Measurements from ENCODE around the gene PDE8B.

Gene PDE8B

DNA sequence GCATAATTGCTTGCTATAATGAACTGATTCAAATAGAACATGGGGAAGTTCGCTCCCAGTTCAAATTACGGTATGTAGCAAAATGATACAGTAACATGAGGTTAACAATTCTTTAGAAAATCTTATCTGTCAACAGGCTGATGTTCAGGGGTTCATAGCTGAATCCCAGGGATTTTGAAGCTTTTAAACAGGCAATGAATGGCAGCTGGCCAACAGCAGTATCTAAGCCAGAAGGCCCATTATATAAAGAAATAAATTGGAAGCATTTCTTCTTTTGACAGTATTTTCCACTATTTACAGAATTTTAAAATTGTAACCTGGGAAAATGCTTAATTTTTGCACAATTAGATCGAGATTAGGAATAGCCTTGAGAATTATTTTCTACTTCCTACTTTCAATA, 126.8 kb downstream of the PDE8B start:
- no peak overlapping the region for H2AK5ac ChIP-seq (ENCODE audit: low read depth, low read length)
- H3K14ac ChIP-seq (ENCODE audit: low read length), result no peak overlapping the region
- H3K18ac ChIP-seq (ENCODE audit: low read length), result no peak overlapping the region
- H2AFZ ChIP-seq (ENCODE audit: low read length), result no peak overlapping the region
- no peak overlapping the region for H3K23ac ChIP-seq (ENCODE audit: low read depth, low read length, poor library complexity)
- H3K9me3 ChIP-seq (replicated peaks in 1 of 2; ENCODE audit: control insufficient read depth in 2 of 2, insufficient read depth in 1 of 2, low read depth in 1 of 2, low read length in 2 of 2), result no peaks in the 10 kb centered on the region
- H2BK15ac ChIP-seq (ENCODE audit: low read length), result no peak overlapping the region
- no CpG with 5 or more reads among the region's 3 CpGs for WGBS, 2 donors (ENCODE audit: extremely low coverage in 2 of 2, insufficient read length in 2 of 2, insufficient replicate concordance in 1 of 2)
- no peak overlapping the region for H3K4ac ChIP-seq (ENCODE audit: low read length)
- no peaks in the 10 kb centered on the region for H3K79me1 ChIP-seq (ENCODE audit: low read depth, low read length)
- peaks cover 0 to 6% (median 0%) of the 10 kb centered on the region in 3 experiments for H3K27me3 ChIP-seq (ENCODE audit: control insufficient read depth in 3 of 3, insufficient read depth in 3 of 3, low read depth in 1 of 3, low read length in 3 of 3)
- no peak overlapping the region for H4K91ac ChIP-seq (ENCODE audit: low read depth, low read length, poor library complexity)
- no peaks in the 10 kb centered on the region for H3K36me3 ChIP-seq (replicated peaks in 1 of 2; ENCODE audit: control insufficient read depth in 2 of 2, insufficient read depth in 2 of 2, low read length in 2 of 2)
- no peak overlapping the region for H2BK5ac ChIP-seq (ENCODE audit: low read length)
- no peak overlapping the region for H3K9ac ChIP-seq (ENCODE audit: low read depth, low read length, poor library complexity)
- H3K4me1 ChIP-seq (ENCODE audit: control insufficient read depth in 2 of 2, insufficient read depth in 1 of 2, low read depth in 1 of 2, low read length in 2 of 2), result peaks cover 0 to 7% of the 10 kb centered on the region in 2 donors
- no peak overlapping the region for H2BK12ac ChIP-seq (ENCODE audit: low read length)
- H2BK120ac ChIP-seq (ENCODE audit: low read depth, low read length), result no peak overlapping the region
- H3K4me3 ChIP-seq (ENCODE audit: low read length in 2 of 2), result no peak overlapping the region
- no peak for DNase-seq (ENCODE audit: low spot score)
- H4K8ac ChIP-seq (ENCODE audit: low read depth, low read length), result no peak overlapping the region
- H3K27ac ChIP-seq (replicated peaks; ENCODE audit: low read length), result no peak overlapping the region
- no peak overlapping the region for H3K4me2 ChIP-seq (ENCODE audit: insufficient read depth, low read length, poor library complexity, severe bottlenecking)

- Histone ChIP-seq H3K4me1 (ENCODE audit: control insufficient read depth in 2 of 2, insufficient read depth in 1 of 2, low read depth in 1 of 2, low read length in 2 of 2) (peaks cover 0 to 7% of the 10 kb centered on the region in 2 donors), H4K8ac (ENCODE audit: low read depth, low read length) (no peak overlapping the region), H4K91ac (ENCODE audit: low read depth, low read length, poor library complexity) (no peak overlapping the region), H2AFZ (ENCODE audit: low read length) (peak overlapping the region; percentile 15), H3K14ac (ENCODE audit: low read length) (no peak overlapping the region), H2BK120ac (ENCODE audit: low read depth, low read length) (no peak overlapping the region), H2BK12ac (ENCODE audit: low read length) (no peak overlapping the region), H3K79me1 (ENCODE audit: low read depth, low read length) (no peaks in the 10 kb centered on the region), H3K9me3 (replicated peaks in 1 of 2; ENCODE audit: control insufficient read depth in 2 of 2, insufficient read depth in 1 of 2, low read depth in 1 of 2, low read length in 2 of 2) (no peaks in the 10 kb centered on the region), H3K23ac (ENCODE audit: low read depth, low read length, poor library complexity) (no peak overlapping the region), H3K36me3 (replicated peaks in 1 of 2; ENCODE audit: control insufficient read depth in 2 of 2, insufficient read depth in 2 of 2, low read length in 2 of 2) (no peaks in the 10 kb centered on the region), H2BK15ac (ENCODE audit: low read length) (no peak overlapping the region), H3K4me2 (ENCODE audit: insufficient read depth, low read length, poor library complexity, severe bottlenecking) (no peak overlapping the region), H2AK5ac (ENCODE audit: low read depth, low read length) (no peak overlapping the region), H3K27ac (replicated peaks; ENCODE audit: low read length) (no peak overlapping the region), H3K9ac (ENCODE audit: low read depth, low read length, poor library complexity) (no peak overlapping the region), H3K4ac (ENCODE audit: low read length) (no peak overlapping the region), H3K18ac (ENCODE audit: low read length) (no peak overlapping the region), H2BK5ac (ENCODE audit: low read length) (no peak overlapping the region), H3K27me3 (ENCODE audit: control insufficient read depth in 3 of 3, insufficient read depth in 3 of 3, low read depth in 1 of 3, low read length in 3 of 3) (peaks cover 0 to 6% (median 0%) of the 10 kb centered on the region in 3 experiments), H3K4me3 (ENCODE audit: low read length in 2 of 2) (no peak overlapping the region)
- no CpG with 5 or more reads among the region's 4 CpGs for WGBS, 2 donors (ENCODE audit: extremely low coverage in 2 of 2, insufficient read length in 2 of 2, insufficient replicate concordance in 1 of 2)
- DNase-seq (ENCODE audit: low spot score), result no peak
Observed at GRCh38 chr5:77337686-77338085, 127.2 kb downstream of the PDE8B start.

DNA sequence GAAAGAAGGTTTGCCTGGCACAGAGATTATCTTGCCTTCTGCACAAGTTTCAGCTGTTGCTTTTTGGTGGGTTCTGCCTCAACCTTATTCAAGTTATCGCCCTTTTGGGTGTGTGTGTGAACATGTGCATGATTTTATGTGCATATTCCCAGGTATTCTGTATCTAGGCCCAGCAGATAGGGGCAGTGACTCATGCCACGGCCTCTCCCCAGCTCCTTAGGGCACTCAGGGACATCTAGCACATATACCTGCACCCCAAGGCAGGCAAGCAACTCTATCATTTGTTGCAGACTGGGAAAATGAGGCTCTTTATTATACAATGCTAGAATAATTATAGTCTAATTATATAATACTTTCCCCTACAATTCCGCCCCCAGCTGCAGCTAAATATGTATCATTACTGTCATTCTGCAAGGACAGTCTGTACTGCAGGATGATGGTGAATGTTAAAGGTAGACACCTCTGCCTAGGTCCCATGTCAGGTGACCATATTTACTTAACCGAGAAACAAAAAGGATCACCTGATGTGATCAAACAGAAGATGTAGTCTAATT, 128.9 kb downstream of the PDE8B start:
- no peak overlapping the region for H2BK120ac ChIP-seq (ENCODE audit: low read depth, low read length)
- H2AFZ ChIP-seq (ENCODE audit: low read length), result no peak overlapping the region
- no peak overlapping the region for H2BK15ac ChIP-seq (ENCODE audit: low read length)
- H3K4me1 ChIP-seq (ENCODE audit: control insufficient read depth in 2 of 2, insufficient read depth in 1 of 2, low read depth in 1 of 2, low read length in 2 of 2), result peaks cover 0 to 2% of the 10 kb centered on the region in 2 donors
- no peak overlapping the region for H4K91ac ChIP-seq (ENCODE audit: low read depth, low read length, poor library complexity)
- H3K79me1 ChIP-seq (ENCODE audit: low read depth, low read length), result no peaks in the 10 kb centered on the region
- H3K23ac ChIP-seq (ENCODE audit: low read depth, low read length, poor library complexity), result no peak overlapping the region
- no peak overlapping the region for H2AK5ac ChIP-seq (ENCODE audit: low read depth, low read length)
- no peak overlapping the region for H4K8ac ChIP-seq (ENCODE audit: low read depth, low read length)
- DNase-seq (ENCODE audit: low spot score), result no peak
- H3K4me2 ChIP-seq (ENCODE audit: insufficient read depth, low read length, poor library complexity, severe bottlenecking), result no peak overlapping the region
- H3K4ac ChIP-seq (ENCODE audit: low read length), result no peak overlapping the region
- H3K9me3 ChIP-seq (replicated peaks in 1 of 2; ENCODE audit: control insufficient read depth in 2 of 2, insufficient read depth in 1 of 2, low read depth in 1 of 2, low read length in 2 of 2), result no peaks in the 10 kb centered on the region
- peaks cover 0 to 6% (median 0%) of the 10 kb centered on the region in 3 experiments for H3K27me3 ChIP-seq (ENCODE audit: control insufficient read depth in 3 of 3, insufficient read depth in 3 of 3, low read depth in 1 of 3, low read length in 3 of 3)
- H3K27ac ChIP-seq (replicated peaks; ENCODE audit: low read length), result no peak overlapping the region
- peak overlapping the region; percentile 67 for H3K14ac ChIP-seq (ENCODE audit: low read length)
- H2BK12ac ChIP-seq (ENCODE audit: low read length), result no peak overlapping the region
- H3K9ac ChIP-seq (ENCODE audit: low read depth, low read length, poor library complexity), result no peak overlapping the region
- H3K36me3 ChIP-seq (replicated peaks in 1 of 2; ENCODE audit: control insufficient read depth in 2 of 2, insufficient read depth in 2 of 2, low read length in 2 of 2), result no peaks in the 10 kb centered on the region
- H2BK5ac ChIP-seq (ENCODE audit: low read length), result no peak overlapping the region
- H3K4me3 ChIP-seq (ENCODE audit: low read length in 2 of 2), result no peak overlapping the region
- H3K18ac ChIP-seq (ENCODE audit: low read length), result no peak overlapping the region
- no CpG with 5 or more reads among the region's 4 CpGs for WGBS, 2 donors (ENCODE audit: extremely low coverage in 2 of 2, insufficient read length in 2 of 2, insufficient replicate concordance in 1 of 2)

DNA sequence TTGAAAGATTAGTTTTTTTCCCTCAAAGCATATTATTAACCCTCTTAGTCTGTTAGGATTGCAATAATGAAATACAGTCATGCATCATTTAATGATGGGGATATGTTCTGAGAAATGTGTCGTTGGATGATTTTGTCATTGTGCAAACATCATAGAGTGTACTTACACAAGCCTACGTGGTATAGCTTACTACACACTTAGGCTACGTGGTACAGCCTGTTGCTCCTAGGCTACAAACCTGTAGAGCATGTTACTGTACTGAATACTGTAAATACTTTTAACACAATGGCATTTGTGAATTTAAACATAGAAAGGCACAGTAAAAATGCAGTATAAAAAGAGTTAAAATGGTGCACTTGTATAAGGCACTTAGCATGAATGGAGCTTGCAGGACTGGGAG, 132.7 kb downstream of the PDE8B start:
- Histone ChIP-seq H3K4me3 (ENCODE audit: low read length in 2 of 2) (no peak overlapping the region), H3K4me1 (ENCODE audit: control insufficient read depth in 2 of 2, insufficient read depth in 1 of 2, low read depth in 1 of 2, low read length in 2 of 2) (peaks cover 0 to 2% of the 10 kb centered on the region in 2 donors), H2BK5ac (ENCODE audit: low read length) (no peak overlapping the region), H2AFZ (ENCODE audit: low read length) (no peak overlapping the region), H3K9me3 (replicated peaks in 1 of 2; ENCODE audit: control insufficient read depth in 2 of 2, insufficient read depth in 1 of 2, low read depth in 1 of 2, low read length in 2 of 2) (no peaks in the 10 kb centered on the region), H4K8ac (ENCODE audit: low read depth, low read length) (no peak overlapping the region), H2BK15ac (ENCODE audit: low read length) (no peak overlapping the region), H3K23ac (ENCODE audit: low read depth, low read length, poor library complexity) (no peak overlapping the region), H3K36me3 (replicated peaks in 1 of 2; ENCODE audit: control insufficient read depth in 2 of 2, insufficient read depth in 2 of 2, low read length in 2 of 2) (no peaks in the 10 kb centered on the region), H3K79me1 (ENCODE audit: low read depth, low read length) (no peaks in the 10 kb centered on the region), H3K4me2 (ENCODE audit: insufficient read depth, low read length, poor library complexity, severe bottlenecking) (no peak overlapping the region), H3K27me3 (ENCODE audit: control insufficient read depth in 3 of 3, insufficient read depth in 3 of 3, low read depth in 1 of 3, low read length in 3 of 3) (peaks cover 0 to 19% (median 0%) of the 10 kb centered on the region in 3 experiments), H4K91ac (ENCODE audit: low read depth, low read length, poor library complexity) (no peak overlapping the region), H3K9ac (ENCODE audit: low read depth, low read length, poor library complexity) (no peak overlapping the region), H3K27ac (replicated peaks; ENCODE audit: low read length) (no peak overlapping the region), H3K14ac (ENCODE audit: low read length) (no peak overlapping the region), H3K18ac (ENCODE audit: low read length) (no peak overlapping the region), H2BK12ac (ENCODE audit: low read length) (no peak overlapping the region), H2BK120ac (ENCODE audit: low read depth, low read length) (no peak overlapping the region), H3K4ac (ENCODE audit: low read length) (no peak overlapping the region), H2AK5ac (ENCODE audit: low read depth, low read length) (no peak overlapping the region)
- no peak for DNase-seq (ENCODE audit: low spot score)
- WGBS, 2 donors (ENCODE audit: extremely low coverage in 2 of 2, insufficient read length in 2 of 2, insufficient replicate concordance in 1 of 2), result no CpG with 5 or more reads among the region's 3 CpGs
